ENCODE data around the gene LRRC17. TPM values are rescaled to one million over a fixed set of nuclear protein-coding genes. Genes with fewer than 3 reads are reported as not detected.

The LRRC17 gene
- total and polyA plus RNA-seq, 2 experiments from 2014 or later: 0.18 to 1.5 TPM

DNA sequence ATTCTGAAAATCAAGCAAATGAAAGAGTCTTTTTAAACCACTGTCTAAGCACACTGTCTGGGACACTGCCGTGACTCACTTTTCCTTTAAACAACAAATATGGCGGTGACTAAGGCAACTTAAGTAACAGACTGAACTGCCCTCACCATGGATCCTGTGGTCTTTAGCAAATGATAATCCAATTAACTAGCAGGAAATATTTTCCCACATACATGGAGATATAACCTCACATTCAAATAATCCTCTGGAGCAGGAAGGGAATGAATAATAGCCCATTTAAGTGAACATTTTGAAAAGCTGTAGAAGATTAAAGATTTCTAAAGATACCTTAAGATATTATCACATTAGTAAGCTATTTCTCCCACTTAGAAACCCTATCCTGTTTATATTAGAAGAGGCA lies 40.3 kb upstream of the LRRC17 start:
- peak overlapping the region; percentile 90 for H3K27ac ChIP-seq
- no peaks in the 10 kb centered on the region for H3K79me2 ChIP-seq (ENCODE audit: insufficient read depth)
- TF ChIP-seq EZH2 (IDR thresholded peaks at IDR 0.05; ENCODE audit: insufficient read depth, poor library complexity, severe bottlenecking) (no peak), EZH2phosphoT487 (IDR thresholded peaks at IDR 0.05; ENCODE audit: insufficient read depth, low read depth) (no peak)
- no peaks in the 10 kb centered on the region for H3K27me3 ChIP-seq (replicated peaks; ENCODE audit: insufficient read depth)
- H3K36me3 ChIP-seq (ENCODE audit: low read depth): no peaks in the 10 kb centered on the region
- H4K20me1 ChIP-seq (ENCODE audit: insufficient read depth): no peaks in the 10 kb centered on the region
- peak overlapping the region; percentile 12; the same call in 1 of the 2 replicates for H2AFZ ChIP-seq
- H3K4me2 ChIP-seq (ENCODE audit: unreplicated experiment): peak overlapping the region; percentile 59
- H3F3A ChIP-seq (ENCODE audit: insufficient read depth): peaks cover 41% of the 10 kb centered on the region
- H3K4me1 ChIP-seq (ENCODE audit: insufficient read depth): peaks cover 48% of the 10 kb centered on the region
- whole genome bisulfite sequencing, 2 experiments (ENCODE audit: low coverage in 1 of 2, low lambda C conversion rate in 2 of 2, missing lambda C conversion rate in 2 of 2): 0 to 2% methylated on average over 2 of the region's 2 CpGs
- H3K9me2 ChIP-seq (ENCODE audit: insufficient read depth): no peaks in the 10 kb centered on the region
- in situ Hi-C loops (cut with MboI): no loop called here
- peak overlapping the region; percentile 36 for H3K4me3 ChIP-seq
- DNase-seq: peak; percentile 98
- H3K9me3 ChIP-seq (ENCODE audit: low read depth): no peaks in the 10 kb centered on the region
- H3K9ac ChIP-seq: peak overlapping the region; percentile 60

DNA sequence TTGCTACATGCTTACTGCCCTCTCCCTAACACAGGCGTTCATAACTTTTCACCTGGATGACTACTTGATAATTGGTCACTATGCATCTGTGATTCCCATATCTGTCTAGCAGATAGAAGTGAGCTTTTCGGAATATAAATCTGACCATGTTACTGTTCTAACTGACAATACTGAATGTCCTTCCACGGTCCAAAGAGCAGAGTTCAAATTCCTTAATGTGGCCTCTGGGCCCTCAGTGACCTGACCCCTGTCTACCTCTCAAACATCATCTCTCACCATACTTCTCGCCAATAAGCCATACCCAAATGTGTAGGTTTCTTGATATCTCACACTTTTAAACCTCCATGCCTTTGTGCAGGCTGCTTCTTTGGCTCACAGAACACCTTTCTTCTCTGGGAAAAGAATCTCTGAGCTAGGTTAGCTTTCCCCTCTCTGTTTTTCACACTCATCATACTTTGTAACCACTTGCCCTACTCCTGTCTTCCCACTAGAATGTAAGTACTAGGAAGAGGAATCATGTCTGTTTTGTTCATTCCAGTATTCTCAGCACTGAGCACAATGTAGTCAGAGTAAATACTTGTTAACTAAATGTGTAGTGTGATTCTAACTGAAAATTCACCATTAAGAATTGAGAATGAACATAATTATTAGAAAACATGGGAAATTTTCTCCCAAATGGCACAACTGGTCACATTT lies 39.2 kb upstream of the LRRC17 start:
- Histone ChIP-seq H3K27ac (peak overlapping the region; percentile 90), H3K4me2 (ENCODE audit: unreplicated experiment) (peak overlapping the region; percentile 60), H2AFZ (no peak overlapping the region), H4K20me1 (ENCODE audit: insufficient read depth) (no peaks in the 10 kb centered on the region), H3K9me2 (ENCODE audit: insufficient read depth) (no peaks in the 10 kb centered on the region), H3K27me3 (replicated peaks; ENCODE audit: insufficient read depth) (no peaks in the 10 kb centered on the region), H3F3A (ENCODE audit: insufficient read depth) (peaks cover 41% of the 10 kb centered on the region), H3K9me3 (ENCODE audit: low read depth) (no peaks in the 10 kb centered on the region), H3K36me3 (ENCODE audit: low read depth) (no peaks in the 10 kb centered on the region), H3K79me2 (ENCODE audit: insufficient read depth) (no peaks in the 10 kb centered on the region), H3K4me3 (no peak overlapping the region), H3K9ac (peak overlapping the region; percentile 26; the same call in 1 of the 2 replicates), H3K4me1 (ENCODE audit: insufficient read depth) (peaks cover 48% of the 10 kb centered on the region)
- DNase-seq: no peak
- in situ Hi-C loops (cut with MboI): no loop called here
- WGBS, 2 experiments (ENCODE audit: low coverage in 1 of 2, low lambda C conversion rate in 2 of 2, missing lambda C conversion rate in 2 of 2): 97 to 98% methylated on average over 4 of the region's 4 CpGs
- TF ChIP-seq EZH2phosphoT487 (IDR thresholded peaks at IDR 0.05; ENCODE audit: insufficient read depth, low read depth) (no peak), EZH2 (IDR thresholded peaks at IDR 0.05; ENCODE audit: insufficient read depth, poor library complexity, severe bottlenecking) (no peak)

DNA sequence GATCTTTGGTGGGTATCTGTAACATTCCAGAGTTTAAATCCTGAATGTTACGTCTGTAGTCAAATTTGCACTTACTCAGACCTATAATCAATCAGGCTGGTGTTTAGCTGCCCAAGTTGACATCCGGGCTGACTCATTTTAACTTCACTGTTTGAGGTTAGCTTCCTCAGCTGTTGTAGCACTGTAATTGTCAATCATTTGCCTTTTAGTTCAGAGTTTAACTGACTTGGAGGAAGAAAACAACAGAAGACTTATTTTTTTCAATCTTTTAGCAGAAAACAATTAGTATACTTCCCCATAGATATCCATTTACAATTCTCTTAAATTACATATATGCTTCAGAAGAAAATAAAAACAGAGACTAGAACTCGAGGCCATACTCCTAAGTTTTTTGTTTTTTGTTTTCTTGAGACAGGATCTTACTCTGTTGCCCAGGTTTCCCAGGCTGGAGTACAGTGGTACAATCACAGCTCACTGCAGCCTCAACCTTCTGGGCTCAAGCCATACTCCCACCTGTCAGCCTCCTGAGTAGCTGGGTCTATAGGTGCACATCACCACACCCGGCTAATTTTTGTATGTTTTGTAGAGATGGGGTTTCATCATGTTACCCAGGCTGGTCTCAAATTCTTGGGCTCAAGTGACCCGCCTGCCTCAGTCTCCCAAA lies 38.5 kb upstream of the LRRC17 start:
- Histone ChIP-seq H3K4me1 (ENCODE audit: insufficient read depth) (peaks cover 48% of the 10 kb centered on the region), H3K9me2 (ENCODE audit: insufficient read depth) (no peaks in the 10 kb centered on the region), H3K27ac (peak overlapping the region; percentile 90), H2AFZ (no peak overlapping the region), H3K4me2 (ENCODE audit: unreplicated experiment) (peak overlapping the region; percentile 60), H4K20me1 (ENCODE audit: insufficient read depth) (no peaks in the 10 kb centered on the region), H3K27me3 (replicated peaks; ENCODE audit: insufficient read depth) (no peaks in the 10 kb centered on the region), H3K9me3 (ENCODE audit: low read depth) (no peaks in the 10 kb centered on the region), H3K79me2 (ENCODE audit: insufficient read depth) (no peaks in the 10 kb centered on the region), H3K36me3 (ENCODE audit: low read depth) (no peaks in the 10 kb centered on the region), H3K4me3 (no peak overlapping the region), H3F3A (ENCODE audit: insufficient read depth) (peaks cover 41% of the 10 kb centered on the region), H3K9ac (peak overlapping the region; percentile 26; the same call in 1 of the 2 replicates)
- in situ Hi-C loops (cut with MboI): no loop called here
- no peak for TF ChIP-seq EZH2 (IDR thresholded peaks at IDR 0.05; ENCODE audit: insufficient read depth, poor library complexity, severe bottlenecking)
- no peak for TF ChIP-seq EZH2phosphoT487 (IDR thresholded peaks at IDR 0.05; ENCODE audit: insufficient read depth, low read depth)
- DNase-seq: peak; percentile 83
- 51 to 53% methylated on average over 5 of the region's 5 CpGs for WGBS, 2 experiments (ENCODE audit: low coverage in 1 of 2, low lambda C conversion rate in 2 of 2, missing lambda C conversion rate in 2 of 2)

GRCh38 chr7:102874966-102875365 lies 37.8 kb upstream of the LRRC17 start:
- no peak overlapping the region for H3K9ac ChIP-seq

More at GRCh38 chr7:102874966-102875365, 37.8 kb upstream of the LRRC17 start:
- no peak for TF ChIP-seq EZH2phosphoT487 (IDR thresholded peaks at IDR 0.05; ENCODE audit: insufficient read depth, low read depth)
- TF ChIP-seq EZH2 (IDR thresholded peaks at IDR 0.05; ENCODE audit: insufficient read depth, poor library complexity, severe bottlenecking): no peak
- Histone ChIP-seq H3K4me1 (ENCODE audit: insufficient read depth) (peaks cover 48% of the 10 kb centered on the region), H3K4me3 (no peak overlapping the region), H3K79me2 (ENCODE audit: insufficient read depth) (no peaks in the 10 kb centered on the region), H3F3A (ENCODE audit: insufficient read depth) (peaks cover 41% of the 10 kb centered on the region), H3K27me3 (replicated peaks; ENCODE audit: insufficient read depth) (no peaks in the 10 kb centered on the region), H3K27ac (peak overlapping the region; percentile 90), H3K4me2 (ENCODE audit: unreplicated experiment) (peak overlapping the region; percentile 60), H2AFZ (no peak overlapping the region), H3K9me2 (ENCODE audit: insufficient read depth) (no peaks in the 10 kb centered on the region), H4K20me1 (ENCODE audit: insufficient read depth) (no peaks in the 10 kb centered on the region), H3K9me3 (ENCODE audit: low read depth) (no peaks in the 10 kb centered on the region), H3K36me3 (ENCODE audit: low read depth) (no peaks in the 10 kb centered on the region)
- in situ Hi-C loops (cut with MboI): no loop called here
- peak; percentile 25 for DNase-seq
- 95 to 100% methylated on average over 1 of the region's 1 CpG for WGBS, 2 experiments (ENCODE audit: low coverage in 1 of 2, low lambda C conversion rate in 2 of 2, missing lambda C conversion rate in 2 of 2)

All from GM23248 (cell line).